Measurements from ENCODE around the gene FRMD5. TPM values are rescaled to one million over a fixed set of nuclear protein-coding genes. Genes with fewer than 3 reads are reported as not detected.

FRMD5 gene
- total and polyA plus RNA-seq, 2 experiments from 2014 or later = 5.9 to 10.1 TPM

DNA sequence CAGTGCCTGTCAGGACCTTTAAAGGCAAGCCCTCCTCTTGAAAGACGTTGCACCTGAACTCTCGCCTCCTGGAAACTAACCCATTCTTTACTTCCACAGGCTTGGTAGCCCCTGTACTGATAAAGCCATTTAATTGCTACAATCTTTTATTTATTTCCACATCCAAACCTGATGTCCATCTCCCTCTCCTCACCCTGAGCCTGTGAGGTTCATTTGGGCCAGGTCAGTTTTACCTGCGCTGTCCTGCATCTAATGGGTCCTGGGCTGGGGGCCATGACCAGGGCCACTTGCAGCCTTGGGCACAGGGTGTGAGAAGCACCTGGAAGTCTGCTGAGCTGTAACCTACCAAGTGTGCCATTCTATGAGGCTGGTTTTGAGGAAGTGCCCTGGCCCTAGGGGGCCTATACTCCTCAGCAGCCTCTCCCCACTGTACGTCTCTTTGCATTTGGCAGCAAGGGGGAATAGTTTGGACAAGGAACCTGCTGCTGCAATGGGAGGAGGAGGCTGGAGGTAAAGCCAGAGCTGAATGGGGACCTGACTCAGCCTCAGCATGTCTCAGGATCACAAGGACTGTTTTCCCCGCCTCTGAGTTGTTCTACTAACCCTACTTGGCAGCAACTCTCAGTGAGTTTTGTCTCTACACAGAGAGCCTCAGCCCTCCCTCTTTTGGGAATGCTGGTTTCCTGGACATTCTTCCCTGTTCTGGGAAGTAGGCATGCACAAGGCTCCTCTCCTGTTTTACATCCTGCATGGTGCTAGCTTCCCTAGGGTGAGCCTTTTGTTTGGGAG, 314.5 kb downstream of the FRMD5 start (continued):
- TF ChIP-seq, protein P1, sequence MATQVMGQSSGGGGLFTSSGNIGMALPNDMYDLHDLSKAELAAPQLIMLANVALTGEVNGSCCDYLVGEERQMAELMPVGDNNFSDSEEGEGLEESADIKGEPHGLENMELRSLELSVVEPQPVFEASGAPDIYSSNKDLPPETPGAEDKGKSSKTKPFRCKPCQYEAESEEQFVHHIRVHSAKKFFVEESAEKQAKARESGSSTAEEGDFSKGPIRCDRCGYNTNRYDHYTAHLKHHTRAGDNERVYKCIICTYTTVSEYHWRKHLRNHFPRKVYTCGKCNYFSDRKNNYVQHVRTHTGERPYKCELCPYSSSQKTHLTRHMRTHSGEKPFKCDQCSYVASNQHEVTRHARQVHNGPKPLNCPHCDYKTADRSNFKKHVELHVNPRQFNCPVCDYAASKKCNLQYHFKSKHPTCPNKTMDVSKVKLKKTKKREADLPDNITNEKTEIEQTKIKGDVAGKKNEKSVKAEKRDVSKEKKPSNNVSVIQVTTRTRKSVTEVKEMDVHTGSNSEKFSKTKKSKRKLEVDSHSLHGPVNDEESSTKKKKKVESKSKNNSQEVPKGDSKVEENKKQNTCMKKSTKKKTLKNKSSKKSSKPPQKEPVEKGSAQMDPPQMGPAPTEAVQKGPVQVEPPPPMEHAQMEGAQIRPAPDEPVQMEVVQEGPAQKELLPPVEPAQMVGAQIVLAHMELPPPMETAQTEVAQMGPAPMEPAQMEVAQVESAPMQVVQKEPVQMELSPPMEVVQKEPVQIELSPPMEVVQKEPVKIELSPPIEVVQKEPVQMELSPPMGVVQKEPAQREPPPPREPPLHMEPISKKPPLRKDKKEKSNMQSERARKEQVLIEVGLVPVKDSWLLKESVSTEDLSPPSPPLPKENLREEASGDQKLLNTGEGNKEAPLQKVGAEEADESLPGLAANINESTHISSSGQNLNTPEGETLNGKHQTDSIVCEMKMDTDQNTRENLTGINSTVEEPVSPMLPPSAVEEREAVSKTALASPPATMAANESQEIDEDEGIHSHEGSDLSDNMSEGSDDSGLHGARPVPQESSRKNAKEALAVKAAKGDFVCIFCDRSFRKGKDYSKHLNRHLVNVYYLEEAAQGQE (IDR thresholded peaks at IDR 0.05; ENCODE audit: unreplicated experiment) = no peak
- TF ChIP-seq EZH2 (IDR thresholded peaks at IDR 0.05; ENCODE audit: low read depth, unreplicated experiment) = no peak
- TF ChIP-seq CREB1 (CRISPR knock-in tag; IDR thresholded peaks at IDR 0.05; ENCODE audit: low read depth) = no peak
- TF ChIP-seq, protein P2, sequence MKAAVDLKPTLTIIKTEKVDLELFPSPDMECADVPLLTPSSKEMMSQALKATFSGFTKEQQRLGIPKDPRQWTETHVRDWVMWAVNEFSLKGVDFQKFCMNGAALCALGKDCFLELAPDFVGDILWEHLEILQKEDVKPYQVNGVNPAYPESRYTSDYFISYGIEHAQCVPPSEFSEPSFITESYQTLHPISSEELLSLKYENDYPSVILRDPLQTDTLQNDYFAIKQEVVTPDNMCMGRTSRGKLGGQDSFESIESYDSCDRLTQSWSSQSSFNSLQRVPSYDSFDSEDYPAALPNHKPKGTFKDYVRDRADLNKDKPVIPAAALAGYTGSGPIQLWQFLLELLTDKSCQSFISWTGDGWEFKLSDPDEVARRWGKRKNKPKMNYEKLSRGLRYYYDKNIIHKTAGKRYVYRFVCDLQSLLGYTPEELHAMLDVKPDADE (IDR thresholded peaks at IDR 0.05) = no peak
- TF ChIP-seq STAT1 (IDR thresholded peaks at IDR 0.05; ENCODE audit: unreplicated experiment) = no peak
- no peak for TF ChIP-seq ZNF114 (CRISPR knock-in tag; IDR thresholded peaks at IDR 0.05)

GRCh38 chr15:43879386-43880355, 315.4 kb downstream of the FRMD5 start:
- Histone ChIP-seq H3K27ac (ENCODE audit: low read depth) (no peak overlapping the region), H3F3A (replicated peaks; ENCODE audit: low read depth) (0 out of 2 replicates have a peak, but pooled peaks cover 3% of the 10 kb centered on the region), H4K20me1 (replicated peaks; ENCODE audit: insufficient read depth) (no peaks in the 10 kb centered on the region), H3K4me1 (ENCODE audit: insufficient read depth) (peaks cover 11% of the 10 kb centered on the region), H3K4me3 (no peak overlapping the region), H3K36me3 (ENCODE audit: insufficient read depth) (no peaks in the 10 kb centered on the region; the same call in 1 of the 2 replicates), H2AFZ (no peak overlapping the region), H3K9me2 (ENCODE audit: insufficient read depth) (no peaks in the 10 kb centered on the region), H3K79me2 (replicated peaks; ENCODE audit: insufficient read depth) (no peaks in the 10 kb centered on the region), H3K27me3 (ENCODE audit: insufficient read depth) (no peaks in the 10 kb centered on the region), H3K4me2 (no peak overlapping the region)
- DNase-seq (ENCODE audit: low spot score) (no peak), ATAC-seq (no peak)
- Mint-ChIP-seq H3K36me3 (ENCODE audit: low read depth) (peaks cover 20% of the 10 kb centered on the region), H3K27ac (peak overlapping the region; percentile 65; the same call in 1 of the 2 replicates), H3K27me3 (ENCODE audit: insufficient read depth, low read depth, poor library complexity) (peaks cover 6% of the 10 kb centered on the region), H3K9me3 (no peaks in the 10 kb centered on the region), H3K4me1 (peaks cover 17% of the 10 kb centered on the region), H3K4me3 (no peak overlapping the region)
- TF ChIP-seq JUNB (IDR thresholded peaks at IDR 0.05; ENCODE audit: unreplicated experiment) = no peak
- TF ChIP-seq ZNF462 (CRISPR knock-in tag; IDR thresholded peaks at IDR 0.05) = no peak
- no peak for TF ChIP-seq CREB1 (CRISPR knock-in tag; IDR thresholded peaks at IDR 0.05; ENCODE audit: low read depth)
- TF ChIP-seq, protein P2 (IDR thresholded peaks at IDR 0.05) = no peak

All from GM23338 (cell line).